Body of pancreas (tissue), 4 donors: Measurements from ENCODE around the gene ENG. TPM values are rescaled to one million over a fixed set of nuclear protein-coding genes. Genes with fewer than 3 reads are reported as not detected.

Experiments used
- ATAC-seq: fragments of 150-250 bp; one replicate; pipeline ENCODE4 v1.9.1; 2016
- DNase-seq, 4 donors: peaks; one replicate each; pipeline ENCODE4 v3.0.0-alpha.2; 2019
- H3K27ac ChIP-seq, 4 donors: fragments of 200-600 bp; sonication (generic); 1 replicate in 3 of 4; 2 replicates in 1 of 4; pipeline versions ENCODE4 v1.5.1 to v1.6.1; 2016 to 2019; ENCODE audit warnings: mild to moderate bottlenecking in 1 of 4, mixed read lengths in 1 of 4, moderate library complexity in 1 of 4
- H3K27me3 ChIP-seq, 2 donors: fragments of 200-600 bp; sonication (generic); one replicate each; pipeline ENCODE4 v1.6.0; 2016; ENCODE audit warnings: mild to moderate bottlenecking in 1 of 2
- H3K36me3 ChIP-seq, 2 donors: fragments of 200-600 bp; sonication (generic); replicated peaks in 1 of 2; 2 replicates each; pipeline ENCODE4 v1.5.1; 2016; ENCODE audit warnings: low read depth in 2 of 2; ENCODE audit not compliant: insufficient read depth in 1 of 2
- H3K4me1 ChIP-seq: fragments of 200-600 bp; sonication (generic); one replicate; pipeline ENCODE4 v1.6.0; 2016
- H3K4me3 ChIP-seq, 2 donors: fragments of 200-600 bp; sonication (generic); 1 replicate in 1 of 2; 2 replicates in 1 of 2; pipeline ENCODE4 v1.5.1; 2016 to 2019
- H3K9me3 ChIP-seq, 3 donors: fragments of 200-600 bp; sonication (generic); 1 replicate in 2 of 3; 2 replicates in 1 of 3; pipeline ENCODE4 v1.5.1; 2016
- CTCF ChIP-seq, 7 experiments: fragments of 450-650 bp in 4 of 7; fragments of 200-600 bp in 3 of 7; sonication (generic) in 3 of 7; IDR thresholded peaks; one replicate each; pipeline ENCODE4 v1.5.1; 2016 to 2019; ENCODE audit warnings: antibody characterized with exemption in 7 of 7
- POLR2A ChIP-seq, 3 donors: fragments of 450-650 bp; IDR thresholded peaks; one replicate each; pipeline ENCODE4 v1.6.1; 2016; ENCODE audit warnings: antibody characterized with exemption in 3 of 3, mild to moderate bottlenecking in 2 of 3
- WGBS, 2 donors: methylation state at CpG; one replicate each; pipeline ENCODE4 v1.1.5; 2017; 5-methylcytosine and 5-hydroxymethylcytosine counted together
- intact Hi-C: fragments of 100-400 bp; cut with DNase I; formaldehyde crosslinking; loops from one replicate; pipeline ENCODE4 v1.15.1; 2023
- total RNA-seq, 2 donors: library from RNA; depleted of rRNA; stranded (reverse); fragments of >200 nt; gene quantifications; one replicate each; pipeline ENCODE4 v1.1.0, GENCODE V29; 2016

ENG gene
- total RNA-seq, 2 donors from 2014 or later = 20.2 to 26.7 TPM

- Histone ChIP-seq H3K4me3 (no peak overlapping the region), H3K9me3 (no peaks in the 10 kb centered on the region), H3K27me3 (no peaks in the 10 kb centered on the region), H3K4me1 (peaks cover 15% of the 10 kb centered on the region), H3K36me3 (no peaks in the 10 kb centered on the region), H3K27ac (peak overlapping the region in 3 of 4 donors; percentile 15 to 67 (median 53))
- DNase-seq (no peak), ATAC-seq (no peak)
- WGBS, 2 donors = 3 to 5% methylated on average over 11 to 19 of the region's 19 CpGs
- TF ChIP-seq CTCF (IDR thresholded peaks at IDR 0.05) (no peak), POLR2A (IDR thresholded peaks at IDR 0.05) (no peak)
- intact Hi-C loops = no loop called here
Observed at GRCh38 chr9:127771570-127772189, 82.8 kb downstream of the ENG start.

GRCh38 chr9:127770905-127771569, 83.4 kb downstream of the ENG start:
- DNase-seq = peak; percentile 99
- H3K9me3 ChIP-seq = no peaks in the 10 kb centered on the region
- peak in 2 of 3 donors; percentile 36 to 51 for TF ChIP-seq POLR2A (IDR thresholded peaks at IDR 0.05)
- TF ChIP-seq CTCF (IDR thresholded peaks at IDR 0.05) = peak in 2 of 7 experiments; percentile 6 to 8
- H3K4me1 ChIP-seq = peaks cover 15% of the 10 kb centered on the region
- H3K27me3 ChIP-seq = no peaks in the 10 kb centered on the region
- peak; percentile 98 for ATAC-seq
- H3K36me3 ChIP-seq = no peaks in the 10 kb centered on the region
- H3K27ac ChIP-seq = peak overlapping the region in 3 of 4 donors; percentile 30 to 75 (median 67)
- no peak overlapping the region for H3K4me3 ChIP-seq
- WGBS, 2 donors = 3 to 13% methylated on average over 6 to 43 of the region's 43 CpGs
- intact Hi-C loops = no loop called here

DNA sequence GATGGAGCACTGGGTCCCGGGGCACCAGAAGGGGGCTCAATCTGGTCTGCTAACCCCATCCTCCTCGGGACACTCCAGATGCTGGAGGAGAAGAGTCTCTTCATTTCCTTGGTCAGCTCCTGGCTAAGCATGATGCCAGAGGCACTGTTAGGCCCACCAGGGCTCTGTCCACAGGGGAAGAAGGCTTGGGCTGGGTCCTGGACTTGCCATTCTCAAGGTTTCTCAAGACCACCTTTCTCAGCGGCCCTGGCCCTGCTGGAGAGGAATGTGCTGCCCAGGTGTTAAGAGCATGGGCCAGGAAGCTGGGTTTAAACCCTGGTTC, 83.9 kb downstream of the ENG start:
- ATAC-seq = no peak
- Histone ChIP-seq H3K36me3 (no peaks in the 10 kb centered on the region), H3K9me3 (no peaks in the 10 kb centered on the region), H3K27ac (peak overlapping the region in 3 of 4 donors; percentile 30 to 75 (median 67)), H3K27me3 (no peaks in the 10 kb centered on the region), H3K4me1 (peaks cover 15% of the 10 kb centered on the region), H3K4me3 (no peak overlapping the region)
- no peak for DNase-seq
- intact Hi-C loops = no loop called here
- TF ChIP-seq CTCF (IDR thresholded peaks at IDR 0.05) (no peak), POLR2A (IDR thresholded peaks at IDR 0.05) (no peak)
- WGBS, 2 donors = 72 to 90% methylated on average over 2 to 3 of the region's 3 CpGs

- intact Hi-C loops = no loop called here
- Histone ChIP-seq H3K27ac (peak overlapping the region in 2 of 4 donors; percentile 67 to 75), H3K36me3 (no peaks in the 10 kb centered on the region), H3K27me3 (no peaks in the 10 kb centered on the region), H3K4me1 (peaks cover 15% of the 10 kb centered on the region), H3K9me3 (no peaks in the 10 kb centered on the region), H3K4me3 (no peak overlapping the region)
- no peak for DNase-seq
- TF ChIP-seq CTCF (IDR thresholded peaks at IDR 0.05) = no peak
- no peak for TF ChIP-seq POLR2A (IDR thresholded peaks at IDR 0.05)
- 70 to 71% methylated on average over 4 of the region's 4 CpGs for WGBS, 2 donors
- no peak for ATAC-seq
Observed at GRCh38 chr9:127769929-127770582, 84.4 kb downstream of the ENG start.
